GM18526 (cell line): ENCODE data around the gene TXNDC17.

Experiments
- POLR2A ChIP-seq: IDR thresholded peaks from 3 replicates; pipeline ENCODE4 v1.6.1; 2011; ENCODE audit not compliant: insufficient read length; ENCODE audit errors: extremely low read depth

TXNDC17 gene

DNA sequence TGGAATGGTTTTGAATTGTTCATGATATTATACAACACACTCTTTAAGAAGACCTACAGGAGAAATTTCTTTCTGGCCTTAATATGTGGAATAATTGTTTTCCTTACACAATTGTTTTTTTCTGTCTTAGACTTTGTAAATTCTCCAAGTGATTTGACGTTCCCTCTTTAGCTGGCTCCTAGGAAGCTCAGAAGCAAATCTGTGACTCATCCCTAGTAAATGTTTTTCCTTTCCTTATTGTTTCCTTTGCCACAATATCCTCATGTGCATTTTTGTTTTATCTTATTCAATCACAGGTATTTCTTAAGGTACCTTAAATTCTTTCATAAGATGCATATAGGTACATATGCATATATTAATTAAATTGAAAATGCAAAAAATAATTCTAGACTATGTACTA is 13.8 kb upstream of the TXNDC17 start:
- TF ChIP-seq POLR2A, result no peak

DNA sequence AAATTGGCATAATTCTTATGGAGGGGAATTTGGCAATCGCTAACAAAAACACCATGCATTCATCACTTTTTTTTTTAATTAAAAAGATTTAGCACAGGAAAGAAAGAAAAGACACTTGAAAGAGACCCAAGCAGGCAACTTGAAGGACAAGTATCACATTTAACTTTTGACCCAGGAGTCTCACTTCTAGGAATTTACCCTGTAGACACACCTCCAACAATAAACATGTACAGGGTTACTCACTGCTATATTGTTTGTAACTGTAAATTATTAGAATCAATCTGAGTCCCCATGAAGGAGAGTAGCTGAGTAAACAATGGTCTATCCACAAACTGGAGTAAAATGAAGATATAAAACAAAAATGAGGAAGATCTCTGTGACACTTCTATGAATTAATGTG is 10.5 kb upstream of the TXNDC17 start:
- no peak for TF ChIP-seq POLR2A

GRCh38 chr17:6632530-6632929 is 8.3 kb upstream of the TXNDC17 start:
- TF ChIP-seq POLR2A, result no peak

- TF ChIP-seq POLR2A, result no peak
Observed at GRCh38 chr17:6633263-6633662, 7.6 kb upstream of the TXNDC17 start.

DNA sequence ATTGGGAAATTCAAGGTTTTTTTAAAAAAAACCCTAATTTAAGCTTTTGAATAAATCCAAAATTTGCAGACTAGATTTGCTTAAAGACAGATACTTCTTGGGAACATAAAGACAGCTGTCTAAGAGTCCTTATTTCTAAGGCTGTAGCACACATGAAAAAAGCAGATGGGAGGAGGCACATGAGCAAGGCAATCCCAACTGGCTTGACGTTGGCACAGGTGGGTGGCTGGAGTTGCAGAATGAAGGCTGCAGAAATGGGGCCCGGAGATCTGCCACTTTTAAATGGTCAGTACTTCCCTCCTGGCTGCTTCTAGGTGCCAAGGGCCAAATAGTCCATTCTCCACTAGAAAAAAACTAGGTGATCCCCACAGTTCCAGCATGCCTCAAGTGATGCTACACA is 4.8 kb upstream of the TXNDC17 start:
- no peak for TF ChIP-seq POLR2A

GRCh38 chr17:6636616-6637457 is 4.0 kb upstream of the TXNDC17 start:
- TF ChIP-seq POLR2A, result no peak

- TF ChIP-seq POLR2A, result no peak
Observed at GRCh38 chr17:6637458-6637840, 3.4 kb upstream of the TXNDC17 start.

DNA sequence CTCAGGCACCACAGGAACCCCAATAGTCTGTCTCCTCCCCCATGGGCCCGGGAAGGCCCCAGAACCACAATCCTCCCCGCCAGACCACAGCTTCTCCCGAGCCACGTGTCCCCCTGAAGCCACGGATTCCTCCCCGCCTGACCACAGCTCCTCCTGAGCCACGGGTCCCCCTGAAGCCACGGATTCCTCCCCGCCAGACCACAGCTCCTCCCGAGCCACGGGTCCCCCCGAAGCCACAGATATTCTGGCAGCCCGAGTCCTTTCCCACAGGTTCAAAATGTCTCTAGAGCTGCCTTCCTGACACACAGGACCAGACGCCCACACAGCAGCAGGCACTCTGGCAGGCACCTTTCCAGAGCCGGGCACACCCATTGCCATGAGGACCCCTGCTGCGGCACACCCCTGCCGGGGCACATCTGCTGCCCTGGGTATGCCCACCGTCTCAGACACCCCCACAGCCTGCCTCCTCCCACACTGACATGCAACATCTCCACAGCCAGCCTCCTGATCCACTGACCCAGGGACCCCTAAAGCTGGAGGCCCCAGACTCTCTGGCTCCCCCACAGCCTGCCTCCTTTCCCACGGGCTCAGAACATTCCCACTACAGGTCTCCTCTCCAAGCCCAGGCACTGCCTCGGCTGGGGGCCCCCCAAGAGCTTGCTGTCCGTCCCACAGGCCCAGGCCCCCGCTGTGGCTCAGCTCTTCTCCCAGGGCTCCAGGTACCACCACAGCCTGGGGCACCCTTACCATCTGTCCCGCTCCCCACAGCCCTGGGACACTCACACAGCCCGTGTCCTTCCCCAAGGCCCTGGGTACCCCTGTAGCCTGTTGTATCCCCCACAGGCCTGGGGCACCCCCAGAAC is 2.6 kb upstream of the TXNDC17 start:
- no peak for TF ChIP-seq POLR2A

- TF ChIP-seq POLR2A, result no peak
Observed at GRCh38 chr17:6639014-6639585, 1.8 kb upstream of the TXNDC17 start.

- TF ChIP-seq POLR2A, result no peak
Observed at GRCh38 chr17:6639586-6640535, 999 bp upstream of the TXNDC17 start.

- no peak for TF ChIP-seq POLR2A
Observed at GRCh38 chr17:6641247-6641863, 495 bp downstream of the TXNDC17 start.

- no peak for TF ChIP-seq POLR2A
Observed at GRCh38 chr17:6642592-6642991, 1.7 kb downstream of the TXNDC17 start.

DNA sequence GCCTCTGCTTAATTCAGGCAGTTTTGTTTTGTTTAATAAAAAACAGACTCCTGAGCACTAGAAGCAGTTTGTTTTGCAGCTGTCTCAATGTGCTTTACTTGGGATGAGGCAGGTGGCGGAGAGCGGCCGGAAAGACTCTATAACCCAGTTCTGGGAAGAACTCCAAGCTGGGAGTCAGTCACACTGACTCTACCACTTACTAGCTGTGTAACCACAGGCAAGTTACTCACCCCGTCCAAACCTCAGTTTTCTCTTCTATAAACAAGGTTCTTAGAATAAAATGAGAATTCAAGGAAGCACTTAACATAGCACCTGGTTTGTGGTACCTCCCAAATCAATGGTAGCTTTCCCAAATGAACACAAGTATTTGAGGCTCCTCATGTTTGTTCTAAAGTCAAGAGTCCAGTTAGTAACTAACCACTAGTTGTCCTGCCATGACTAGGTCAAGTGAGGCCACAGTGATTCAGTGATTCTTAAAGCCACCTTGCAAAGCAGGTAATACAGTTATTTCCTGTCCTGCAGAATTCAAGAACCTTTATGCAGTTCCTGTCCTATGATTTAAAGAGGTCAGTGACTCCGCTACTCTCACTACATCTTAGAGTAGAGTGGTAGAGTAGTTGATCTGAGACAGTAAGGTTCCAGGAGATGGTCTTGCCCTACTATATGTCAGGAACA is 2.7 kb downstream of the TXNDC17 start:
- no peak for TF ChIP-seq POLR2A

- no peak for TF ChIP-seq POLR2A
Observed at GRCh38 chr17:6648181-6648580, 7.3 kb downstream of the TXNDC17 start.
